Measurements from ENCODE around the gene DPF3.

- TF ChIP-seq KDM1A (IDR thresholded peaks at IDR 0.05; ENCODE audit: low read depth) (no peak), USF2 (IDR thresholded peaks at IDR 0.05) (no peak), EP300 (IDR thresholded peaks at IDR 0.05) (no peak), CTCF (IDR thresholded peaks at IDR 0.05) (no peak), RAD21 (conservative IDR thresholded peaks at IDR 0.05 in 1 of 2, IDR thresholded peaks at IDR 0.05 in 1 of 2) (no peak), NFE2L2 (conservative IDR thresholded peaks at IDR 0.05; ENCODE audit: low read length) (no peak), ZSCAN20 (CRISPR knock-in tag; IDR thresholded peaks at IDR 0.05) (no peak)
- TF ChIP-seq, protein P1, sequence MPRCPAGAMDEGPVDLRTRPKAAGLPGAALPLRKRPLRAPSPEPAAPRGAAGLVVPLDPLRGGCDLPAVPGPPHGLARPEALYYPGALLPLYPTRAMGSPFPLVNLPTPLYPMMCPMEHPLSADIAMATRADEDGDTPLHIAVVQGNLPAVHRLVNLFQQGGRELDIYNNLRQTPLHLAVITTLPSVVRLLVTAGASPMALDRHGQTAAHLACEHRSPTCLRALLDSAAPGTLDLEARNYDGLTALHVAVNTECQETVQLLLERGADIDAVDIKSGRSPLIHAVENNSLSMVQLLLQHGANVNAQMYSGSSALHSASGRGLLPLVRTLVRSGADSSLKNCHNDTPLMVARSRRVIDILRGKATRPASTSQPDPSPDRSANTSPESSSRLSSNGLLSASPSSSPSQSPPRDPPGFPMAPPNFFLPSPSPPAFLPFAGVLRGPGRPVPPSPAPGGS (IDR thresholded peaks at IDR 0.05) = no peak
These were observed 91.3 kb downstream of the DPF3 start for GRCh38 chr14:72802588-72802946.

Data from A549 (cell line).